HepG2 (cell line): ENCODE results near the gene FAH. TPM values are rescaled to one million over a fixed set of nuclear protein-coding genes. Genes with fewer than 3 reads are reported as not detected.

Experiments used
- ATAC-seq: fragments of 200-7000 bp; cut with Tn5 transposase; 3 replicates; pipeline ENCODE4 v1.9.1; 2020; ENCODE audit warnings: mild to moderate bottlenecking, moderate library complexity
- BruUV-seq: library from RNA; stranded (reverse); fragments of 400-500 nt; replicated peaks from 2 replicates; lab custom pipeline; 2021; lab: Mats Ljungman, UMichigan
- CTCF ChIA-PET: fragments of 300-600 bp; formaldehyde crosslinking; extraction: SDS; loops from one replicate; lab custom pipeline; 2021; ENCODE audit warnings: low total read pairs, inconsistent platforms, low intra/inter-chr PET ratio; lab: Yijun Ruan, JAX
- POLR2A ChIA-PET: fragments of 350-600 bp; sonication (Branson Sonifier 250); formaldehyde crosslinking; loops from one replicate; lab custom pipeline; 2020; ENCODE audit warnings: antibody characterized with exemption, inconsistent platforms; lab: Yijun Ruan, JAX
- DNase-seq: peaks from one replicate; pipeline ENCODE4 v3.0.0-alpha.2; 2015; ENCODE audit warnings: low spot score
- FAIRE-seq: peaks from 3 replicates; lab custom pipeline; 2011; peaks lifted over from hg19 to GRCh38; lab: Jason Lieb, UNC
- H2AFZ ChIP-seq: one replicate; pipeline ENCODE4 v1.6.1; 2011; ENCODE audit warnings: low read length, inconsistent platforms
- H3K27ac ChIP-seq: fragments of 300-600 bp; 3 replicates; pipeline ENCODE4 v1.8.0; 2011; ENCODE audit warnings: mixed run types, mild to moderate bottlenecking, mixed read lengths, low read length, inconsistent platforms; ENCODE audit not compliant: insufficient read depth; ENCODE audit errors: extremely low read length
- H3K27me3 ChIP-seq, 2 experiments: fragments of 200-600 bp in 1 of 2; 2 replicates in 1 of 2; 3 replicates in 1 of 2; pipeline versions ENCODE4 v1.6.0 to v1.8.0; 2011; ENCODE audit warnings: low read length in 2 of 2, mild to moderate bottlenecking in 2 of 2, moderate library complexity in 2 of 2, inconsistent platforms in 1 of 2; ENCODE audit not compliant: insufficient read depth in 2 of 2, control insufficient read depth in 1 of 2
- H3K36me3 ChIP-seq, 2 experiments: fragments of 200-600 bp in 1 of 2; replicated peaks in 1 of 2; 2 replicates in 1 of 2; 3 replicates in 1 of 2; pipeline versions ENCODE4 v1.5.1 to v1.8.0; 2011; ENCODE audit warnings: low read length in 2 of 2, inconsistent platforms in 1 of 2; ENCODE audit not compliant: insufficient read depth in 2 of 2, control insufficient read depth in 1 of 2
- H3K4me1 ChIP-seq: 2 replicates; pipeline ENCODE4 v1.5.1; 2012; ENCODE audit warnings: low read length, inconsistent platforms; ENCODE audit not compliant: insufficient read depth
- H3K4me2 ChIP-seq: 2 replicates; pipeline ENCODE4 v1.6.0; 2011; ENCODE audit warnings: low read depth, low read length, inconsistent platforms
- H3K4me3 ChIP-seq, 3 experiments: fragments of 200-600 bp in 1 of 3; sonication (generic), shearing (Covaris generic) in 1 of 3; replicated peaks in 1 of 3; 2 replicates each; pipeline ENCODE4 v1.5.1; 2011 to 2016; ENCODE audit warnings: low read length in 3 of 3, inconsistent platforms in 2 of 3, low read depth in 2 of 3, mild to moderate bottlenecking in 2 of 3, control low read depth in 1 of 3, mixed read lengths in 1 of 3; ENCODE audit not compliant: insufficient read depth in 1 of 3
- H3K79me2 ChIP-seq: one replicate; pipeline ENCODE4 v1.6.1; 2011; ENCODE audit warnings: low read length, inconsistent platforms; ENCODE audit not compliant: insufficient read depth
- H3K9ac ChIP-seq: 2 replicates; pipeline ENCODE4 v1.6.0; 2011; ENCODE audit warnings: mild to moderate bottlenecking, low read depth, low read length, inconsistent platforms; ENCODE audit not compliant: insufficient read depth
- H3K9me3 ChIP-seq: 2 replicates; pipeline ENCODE4 v1.5.1; 2012; ENCODE audit warnings: mild to moderate bottlenecking, low read length
- H4K20me1 ChIP-seq: 2 replicates; pipeline ENCODE4 v1.6.0; 2011; ENCODE audit warnings: inconsistent platforms, mild to moderate bottlenecking, low read length, moderate library complexity; ENCODE audit not compliant: insufficient read depth
- ARID3A ChIP-seq: IDR thresholded peaks from 2 replicates; pipeline ENCODE4 v1.6.1; 2012; ENCODE audit warnings: low read depth, low read length, improper control_type of control experiment
- CAMTA2 ChIP-seq: sonication (generic); formaldehyde crosslinking; IDR thresholded peaks from 2 replicates; pipeline ENCODE4 v1.4.0; 2020; ENCODE audit warnings: mild to moderate bottlenecking, missing genetic modification reagents, borderline replicate concordance
- KLF16 ChIP-seq, 2 experiments: sonication (generic) in 1 of 2; formaldehyde crosslinking in 1 of 2; IDR thresholded peaks; 2 replicates each; pipeline versions ENCODE4 v1.6.1 to v1.8.0; 2016 to 2023; ENCODE audit warnings: missing genetic modification reagents in 2 of 2, missing compliant biosample characterization in 1 of 2
- NR2C2 ChIP-seq: sonication (generic); formaldehyde crosslinking; IDR thresholded peaks from 2 replicates; pipeline ENCODE4 v1.4.0; 2020; ENCODE audit warnings: missing genetic modification reagents, mild to moderate bottlenecking, moderate library complexity, borderline replicate concordance
- PITX1 ChIP-seq: sonication (generic); formaldehyde crosslinking; IDR thresholded peaks from 2 replicates; pipeline ENCODE4 v1.5.1; 2020; ENCODE audit warnings: mild to moderate bottlenecking, missing genetic modification reagents
- SCMH1 ChIP-seq: sonication (generic); formaldehyde crosslinking; IDR thresholded peaks from 2 replicates; pipeline ENCODE4 v1.9.0; 2021; ENCODE audit warnings: missing genetic modification reagents, mild to moderate bottlenecking, borderline replicate concordance
- SP2 ChIP-seq: sonication (generic); formaldehyde crosslinking; IDR thresholded peaks from 2 replicates; pipeline ENCODE4 v1.5.1; 2020; ENCODE audit warnings: mild to moderate bottlenecking, missing genetic modification reagents
- ZNF335 ChIP-seq: sonication (generic); formaldehyde crosslinking; IDR thresholded peaks from 2 replicates; pipeline ENCODE4 v1.4.0; 2020; ENCODE audit warnings: missing genetic modification reagents
- ZNF337 ChIP-seq: sonication (generic); formaldehyde crosslinking; IDR thresholded peaks from 2 replicates; pipeline ENCODE4 v1.5.1; 2020; ENCODE audit warnings: missing genetic modification reagents, low read depth, mild to moderate bottlenecking, borderline replicate concordance
- ZNF33B ChIP-seq: sonication (generic); formaldehyde crosslinking; IDR thresholded peaks from 2 replicates; pipeline ENCODE4 v1.5.1; 2020; ENCODE audit warnings: mild to moderate bottlenecking, missing genetic modification reagents
- ZNF563 ChIP-seq: sonication (generic); formaldehyde crosslinking; IDR thresholded peaks from 2 replicates; pipeline ENCODE4 v1.8.0; 2022; ENCODE audit warnings: mild to moderate bottlenecking, moderate library complexity, missing genetic modification reagents
- ZNF816 ChIP-seq: sonication (generic); formaldehyde crosslinking; IDR thresholded peaks from 2 replicates; pipeline ENCODE4 v1.8.0; 2022; ENCODE audit warnings: missing genetic modification reagents, mild to moderate bottlenecking, borderline replicate concordance
- WGBS: methylation state at CpG from one replicate; pipeline ENCODE4 v1.1.6; 2017; ENCODE audit warnings: low lambda C conversion rate; 5-methylcytosine and 5-hydroxymethylcytosine counted together
- in situ Hi-C: cut with HindIII; loops from 2 replicates; pipeline ENCODE4 v1.10.0; 2017; ENCODE audit warnings: low pct_unique_long_range_greater_than_20kb; ENCODE audit not compliant: extremely low pct_ligation_motif_present
- intact Hi-C: fragments of 100-400 bp; cut with micrococcal nuclease; formaldehyde crosslinking; loops from one replicate; pipeline ENCODE4 v1.10.0; 2022; ENCODE audit not compliant: unreplicated experiment
- polyA plus RNA-seq, 8 experiments: library from polyadenylated mRNA; depleted of rRNA in 3 of 8; stranded (reverse) in 7 of 8; unstranded in 1 of 8; fragments of >200 nt; fragmentation: Illumina TruSeq in 4 of 8; extraction: Trizol in 4 of 8; gene quantifications; 2 replicates each; pipeline versions ENCODE4 v1.2.1 to v1.2.3, GENCODE V29; 2011 to 2016; ENCODE audit warnings: low read depth in 4 of 8, missing spikeins in 1 of 8, mixed read lengths in 1 of 8; ENCODE audit not compliant: insufficient read depth in 1 of 8
- total RNA-seq, 5 experiments: library from RNA; depleted of rRNA; stranded (reverse); fragments of >200 nt; fragmentation: Illumina TruSeq; extraction: Trizol; gene quantifications; 2 replicates each; pipeline ENCODE4 v1.2.3, GENCODE V29; 2016; ENCODE audit warnings: low read depth in 1 of 5
- TF ChIP-seq, protein P1 (sequence below): sonication (generic); formaldehyde crosslinking; IDR thresholded peaks from 2 replicates; pipeline ENCODE4 v1.5.0; 2020; ENCODE audit warnings: missing genetic modification reagents

Gene FAH
- total and polyA plus RNA-seq, 2 of the 13 experiments (the other 11 are each of a cell fraction or from before 2014, with no cell fraction given), result 36.6 to 75.0 TPM

DNA sequence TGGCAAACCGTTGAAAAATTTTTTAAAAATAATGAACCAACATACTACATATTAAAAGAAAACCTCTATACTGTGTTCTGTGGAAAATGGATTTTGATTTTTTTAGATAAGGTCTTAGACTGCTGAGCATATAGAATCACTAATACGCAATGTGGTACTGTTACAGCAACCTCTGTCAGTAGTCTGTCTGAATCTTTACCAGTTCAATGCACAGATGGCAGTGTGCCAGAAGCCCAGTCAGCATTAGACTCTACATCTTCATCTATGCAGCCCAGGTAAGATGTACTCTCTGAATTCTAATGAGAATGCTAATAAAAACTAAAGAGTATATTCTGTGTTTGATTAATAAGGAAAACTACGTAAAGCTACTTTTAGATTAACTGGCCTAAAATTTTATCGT, 31.3 kb upstream of the FAH start:
- FAIRE-seq (no peak), ATAC-seq (no peak), DNase-seq (no peak)
- Histone ChIP-seq H3K4me1 (no peaks in the 10 kb centered on the region), H3K9ac (no peak overlapping the region), H3K79me2 (peaks cover 17% of the 10 kb centered on the region), H4K20me1 (peaks cover 9% of the 10 kb centered on the region), H3K4me2 (no peak overlapping the region), H3K4me3 (no peak overlapping the region), H3K36me3 (peaks cover 5 to 28% of the 10 kb centered on the region in 2 experiments), H3K27me3 (no peaks in the 10 kb centered on the region), H2AFZ (no peak overlapping the region), H3K27ac (no peak overlapping the region), H3K9me3 (no peaks in the 10 kb centered on the region)
- WGBS, result 94% methylated on average over 4 of the region's 4 CpGs
- ChIA-PET CTCF (no interaction called here), POLR2A (no interaction called here)
- in situ Hi-C loops (no loop called here), intact Hi-C loops (no loop called here)
- TF ChIP-seq NR2C2 (CRISPR knock-in tag) (no peak), PITX1 (CRISPR knock-in tag) (no peak), ZNF335 (no peak), SCMH1 (CRISPR knock-in tag) (no peak), ZNF563 (CRISPR knock-in tag) (no peak), ZNF337 (no peak), ZNF816 (CRISPR knock-in tag) (no peak), ZNF33B (CRISPR knock-in tag) (no peak), KLF16 (CRISPR knock-in tag; IDR thresholded peaks at IDR 0.05) (no peak), SP2 (CRISPR knock-in tag) (no peak), CAMTA2 (no peak), ARID3A (no peak)
- TF ChIP-seq, protein P1, sequence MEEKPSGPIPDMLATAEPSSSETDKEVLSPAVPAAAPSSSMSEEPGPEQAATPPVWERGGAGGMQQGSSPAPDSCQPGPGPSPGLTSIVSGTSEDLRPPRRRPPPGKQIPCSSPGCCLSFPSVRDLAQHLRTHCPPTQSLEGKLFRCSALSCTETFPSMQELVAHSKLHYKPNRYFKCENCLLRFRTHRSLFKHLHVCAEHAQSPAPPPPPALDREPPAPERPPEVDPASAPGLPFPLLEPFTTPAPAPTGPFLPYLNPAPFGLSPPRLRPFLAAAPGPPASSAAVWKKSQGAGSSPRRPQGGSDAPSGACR, result no peak
- BruUV-seq, result no TSS peak
